Thyroid gland (tissue), 4 donors: ENCODE data around the gene PROC. TPM values are rescaled to one million over a fixed set of nuclear protein-coding genes. Genes with fewer than 3 reads are reported as not detected.

Experiments used
- DNase-seq, 2 donors: peaks; one replicate each; pipeline ENCODE4 v3.0.0-alpha.2; 2019
- H3K27ac ChIP-seq, 3 donors: fragments of 200-600 bp; sonication (generic); 1 replicate in 2 of 3; 2 replicates in 1 of 3; pipeline ENCODE4 v1.5.1; 2016 to 2019; ENCODE audit warnings: mild to moderate bottlenecking in 1 of 3, moderate library complexity in 1 of 3
- H3K27me3 ChIP-seq: fragments of 200-600 bp; sonication (generic); one replicate; pipeline ENCODE4 v1.5.1; 2019
- H3K36me3 ChIP-seq, 2 donors: fragments of 200-600 bp; sonication (generic); one replicate each; pipeline ENCODE4 v1.5.1; 2016 to 2019
- H3K4me1 ChIP-seq, 2 donors: fragments of 200-600 bp; sonication (generic); one replicate each; pipeline ENCODE4 v1.5.1; 2017 to 2019
- H3K4me3 ChIP-seq, 3 donors: fragments of 200-600 bp; sonication (generic); replicated peaks in 1 of 3; 1 replicate in 2 of 3; 2 replicates in 1 of 3; pipeline ENCODE4 v1.5.1; 2016; ENCODE audit warnings: mild to moderate bottlenecking in 1 of 3
- H3K9me3 ChIP-seq: fragments of 200-600 bp; sonication (generic); one replicate; pipeline ENCODE4 v1.5.1; 2017
- POLR2A ChIP-seq, 2 donors: fragments of 450-650 bp; IDR thresholded peaks; one replicate each; pipeline ENCODE4 v1.6.1; 2017; ENCODE audit warnings: antibody characterized with exemption in 2 of 2, mild to moderate bottlenecking in 2 of 2, moderate library complexity in 1 of 2
- WGBS, 2 donors: methylation state at CpG; one replicate each; pipeline ENCODE4 v1.1.5; 2017; 5-methylcytosine and 5-hydroxymethylcytosine counted together
- intact Hi-C: fragments of 100-400 bp; cut with DNase I; formaldehyde crosslinking; loops from one replicate; pipeline ENCODE4 v1.15.1; 2023
- total RNA-seq, 4 donors: library from RNA; depleted of rRNA; stranded (reverse); fragments of >200 nt; gene quantifications; one replicate each; pipeline ENCODE4 v1.2.3, GENCODE V29; 2016
- TF ChIP-seq, protein P1 (sequence below), 6 experiments: fragments of 200-600 bp in 3 of 6; fragments of 450-650 bp in 3 of 6; sonication (generic) in 3 of 6; IDR thresholded peaks; one replicate each; pipeline ENCODE4 v1.5.1; 2016 to 2019; ENCODE audit warnings: antibody characterized with exemption in 6 of 6, mild to moderate bottlenecking in 2 of 6, inconsistent platforms in 1 of 6, moderate library complexity in 1 of 6

PROC gene
- total RNA-seq, 4 donors from 2014 or later: not detected

DNA sequence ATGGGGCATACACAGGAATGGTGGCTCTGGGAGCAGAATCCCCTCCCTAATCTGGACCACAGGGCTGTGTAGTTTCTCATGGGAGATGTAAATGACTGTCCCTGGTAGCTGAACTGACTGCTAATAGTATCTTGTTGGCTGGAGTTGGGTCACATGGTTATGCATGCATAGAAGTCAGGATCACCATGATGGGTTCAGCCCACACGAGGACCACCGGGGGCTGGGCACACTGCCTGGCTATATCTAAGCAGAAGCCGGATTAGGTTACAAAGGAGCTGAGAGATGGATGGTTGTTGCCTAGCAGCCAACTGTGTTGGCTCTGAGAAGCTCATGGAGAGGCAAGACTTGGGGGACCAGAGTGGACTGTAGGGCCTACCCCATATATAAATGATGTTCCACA is 23.7 kb upstream of the PROC start:
- DNase-seq: no peak
- Histone ChIP-seq H3K4me1 (peaks cover 0 to 15% of the 10 kb centered on the region in 2 donors), H3K36me3 (no peaks in the 10 kb centered on the region), H3K4me3 (no peak overlapping the region), H3K27ac (no peak overlapping the region), H3K27me3 (no peaks in the 10 kb centered on the region), H3K9me3 (no peaks in the 10 kb centered on the region)
- intact Hi-C loops: no loop called here
- whole genome bisulfite sequencing, 2 donors: 76 to 78% methylated on average over 3 of the region's 3 CpGs
- no peak for TF ChIP-seq POLR2A (IDR thresholded peaks at IDR 0.05)

GRCh38 chr2:127397568-127398238 is 20.5 kb upstream of the PROC start:
- Histone ChIP-seq H3K9me3 (no peaks in the 10 kb centered on the region), H3K4me3 (no peak overlapping the region), H3K4me1 (peaks cover 0 to 25% of the 10 kb centered on the region in 2 donors), H3K36me3 (no peaks in the 10 kb centered on the region), H3K27me3 (no peaks in the 10 kb centered on the region), H3K27ac (peak overlapping the region in 1 of 3 donors; percentile 56)
- no peak for TF ChIP-seq POLR2A (IDR thresholded peaks at IDR 0.05)
- TF ChIP-seq, protein P1, sequence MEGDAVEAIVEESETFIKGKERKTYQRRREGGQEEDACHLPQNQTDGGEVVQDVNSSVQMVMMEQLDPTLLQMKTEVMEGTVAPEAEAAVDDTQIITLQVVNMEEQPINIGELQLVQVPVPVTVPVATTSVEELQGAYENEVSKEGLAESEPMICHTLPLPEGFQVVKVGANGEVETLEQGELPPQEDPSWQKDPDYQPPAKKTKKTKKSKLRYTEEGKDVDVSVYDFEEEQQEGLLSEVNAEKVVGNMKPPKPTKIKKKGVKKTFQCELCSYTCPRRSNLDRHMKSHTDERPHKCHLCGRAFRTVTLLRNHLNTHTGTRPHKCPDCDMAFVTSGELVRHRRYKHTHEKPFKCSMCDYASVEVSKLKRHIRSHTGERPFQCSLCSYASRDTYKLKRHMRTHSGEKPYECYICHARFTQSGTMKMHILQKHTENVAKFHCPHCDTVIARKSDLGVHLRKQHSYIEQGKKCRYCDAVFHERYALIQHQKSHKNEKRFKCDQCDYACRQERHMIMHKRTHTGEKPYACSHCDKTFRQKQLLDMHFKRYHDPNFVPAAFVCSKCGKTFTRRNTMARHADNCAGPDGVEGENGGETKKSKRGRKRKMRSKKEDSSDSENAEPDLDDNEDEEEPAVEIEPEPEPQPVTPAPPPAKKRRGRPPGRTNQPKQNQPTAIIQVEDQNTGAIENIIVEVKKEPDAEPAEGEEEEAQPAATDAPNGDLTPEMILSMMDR (IDR thresholded peaks at IDR 0.05): no peak
- DNase-seq: no peak
- intact Hi-C loops: no loop called here
- 88 to 90% methylated on average over 9 of the region's 9 CpGs for WGBS, 2 donors

GRCh38 chr2:127398239-127398590 is 20.0 kb upstream of the PROC start:
- DNase-seq: peak; percentile 95 to 97
- Histone ChIP-seq H3K36me3 (no peaks in the 10 kb centered on the region), H3K27me3 (no peaks in the 10 kb centered on the region), H3K4me1 (peaks cover 0 to 25% of the 10 kb centered on the region in 2 donors), H3K27ac (peak overlapping the region in 1 of 3 donors; percentile 56), H3K9me3 (no peaks in the 10 kb centered on the region), H3K4me3 (no peak overlapping the region)
- TF ChIP-seq, protein P1 (IDR thresholded peaks at IDR 0.05): no peak
- no peak for TF ChIP-seq POLR2A (IDR thresholded peaks at IDR 0.05)
- intact Hi-C loops: no loop called here
- WGBS, 2 donors: 4 to 11% methylated on average over 3 to 4 of the region's 4 CpGs

- Histone ChIP-seq H3K4me3 (no peak overlapping the region), H3K36me3 (no peaks in the 10 kb centered on the region), H3K4me1 (peaks cover 0 to 25% of the 10 kb centered on the region in 2 donors), H3K9me3 (no peaks in the 10 kb centered on the region), H3K27ac (no peak overlapping the region), H3K27me3 (no peaks in the 10 kb centered on the region)
- intact Hi-C loops: no loop called here
- no peak for DNase-seq
- no peak for TF ChIP-seq POLR2A (IDR thresholded peaks at IDR 0.05)
- TF ChIP-seq, protein P1 (IDR thresholded peaks at IDR 0.05): no peak
- WGBS, 2 donors: 77 to 83% methylated on average over 8 to 9 of the region's 9 CpGs
Measured at GRCh38 chr2:127400533-127400896, 17.7 kb upstream of the PROC start.

GRCh38 chr2:127400897-127401756 is 17.1 kb upstream of the PROC start:
- Histone ChIP-seq H3K4me1 (peaks cover 0 to 25% of the 10 kb centered on the region in 2 donors), H3K27ac (no peak overlapping the region), H3K27me3 (no peaks in the 10 kb centered on the region), H3K9me3 (no peaks in the 10 kb centered on the region), H3K36me3 (no peaks in the 10 kb centered on the region), H3K4me3 (no peak overlapping the region)
- intact Hi-C loops: no loop called here
- TF ChIP-seq POLR2A (IDR thresholded peaks at IDR 0.05): no peak
- TF ChIP-seq, protein P1 (IDR thresholded peaks at IDR 0.05): no peak
- 58 to 66% methylated on average over 28 to 34 of the region's 39 CpGs for WGBS, 2 donors
- peak; percentile 46 to 56 for DNase-seq
